PC-3 (cell line): ENCODE results near the gene STX8. TPM values are rescaled to one million over a fixed set of nuclear protein-coding genes. Genes with fewer than 3 reads are reported as not detected.

Source experiments
- ATAC-seq: fragments of 200-7000 bp; cut with Tn5 transposase; 2 replicates; pipeline ENCODE4 v1.9.1; 2020; ENCODE audit warnings: mild to moderate bottlenecking, moderate library complexity
- BruUV-seq: library from RNA; stranded (reverse); fragments of 400-500 nt; replicated peaks from 2 replicates; lab custom pipeline; 2021; lab: Mats Ljungman, UMichigan
- CTCF ChIA-PET: fragments of 300-600 bp; sonication (Branson Sonifier 250); formaldehyde crosslinking; loops from one replicate; lab custom pipeline; 2022; ENCODE audit warnings: antibody characterized with exemption; lab: Charles Lee
- POLR2A ChIA-PET: fragments of 300-600 bp; sonication (Branson Sonifier 250); formaldehyde crosslinking; loops from one replicate; lab custom pipeline; 2022; ENCODE audit warnings: antibody characterized with exemption; ENCODE audit not compliant: unreplicated experiment; lab: Charles Lee
- DNase-seq: peaks from one replicate; pipeline ENCODE4 v3.0.0-alpha.2; 2015
- H2AFZ ChIP-seq: fragments of 300-600 bp; sonication (generic); 2 replicates; pipeline ENCODE4 v1.6.0; 2016; ENCODE audit warnings: antibody characterized with exemption, low read length
- H3F3A ChIP-seq: fragments of 300-600 bp; sonication (generic); one replicate; pipeline ENCODE4 v1.6.0; 2017; ENCODE audit warnings: antibody characterized with exemption, low read length, control low read depth, mild to moderate bottlenecking; ENCODE audit not compliant: unreplicated experiment
- H3K27ac ChIP-seq: fragments of 300-600 bp; sonication (generic); 2 replicates; pipeline ENCODE4 v1.5.1; 2016; ENCODE audit warnings: mild to moderate bottlenecking, low read length
- H3K27me3 ChIP-seq: fragments of 300-600 bp; sonication (generic); 2 replicates; pipeline ENCODE4 v1.6.1; 2016; ENCODE audit warnings: low read length, mixed read lengths
- H3K36me3 ChIP-seq: fragments of 300-600 bp; sonication (generic); 2 replicates; pipeline ENCODE4 v1.6.1; 2016; ENCODE audit warnings: low read depth, mixed run types, low read length, mixed read lengths
- H3K4me1 ChIP-seq: fragments of 300-600 bp; sonication (generic); 2 replicates; pipeline ENCODE4 v1.5.1; 2016; ENCODE audit warnings: low read length; ENCODE audit not compliant: insufficient read depth
- H3K4me2 ChIP-seq: fragments of 300-600 bp; sonication (generic); 2 replicates; pipeline ENCODE4 v1.6.0; 2016; ENCODE audit warnings: low read length
- H3K4me3 ChIP-seq: fragments of 300-600 bp; sonication (generic); 2 replicates; pipeline ENCODE4 v1.5.1; 2016; ENCODE audit warnings: mild to moderate bottlenecking, low read length, mixed read lengths
- H3K79me2 ChIP-seq: fragments of 300-600 bp; sonication (generic); 2 replicates; pipeline ENCODE4 v1.6.1; 2017; ENCODE audit warnings: low read length, mixed read lengths
- H3K9ac ChIP-seq: fragments of 300-600 bp; sonication (generic); 2 replicates; pipeline ENCODE4 v1.6.0; 2016; ENCODE audit warnings: mild to moderate bottlenecking, low read length
- H3K9me2 ChIP-seq: fragments of 300-600 bp; sonication (generic); replicated peaks from 2 replicates; pipeline ENCODE4 v1.6.1; 2016; ENCODE audit warnings: mixed run types, low read length, mixed read lengths
- H3K9me3 ChIP-seq: fragments of 300-600 bp; sonication (generic); 2 replicates; pipeline ENCODE4 v1.6.1; 2016; ENCODE audit warnings: low read length, mixed read lengths
- H4K20me1 ChIP-seq: fragments of 300-600 bp; sonication (generic); 2 replicates; pipeline ENCODE4 v1.6.1; 2016; ENCODE audit warnings: low read length, mixed read lengths
- EZH2 ChIP-seq: fragments of 300-600 bp; sonication (generic); IDR thresholded peaks from one replicate; pipeline ENCODE4 v1.6.1; 2017; ENCODE audit warnings: antibody characterized with exemption, mild to moderate bottlenecking, low read length; ENCODE audit not compliant: unreplicated experiment
- EZH2phosphoT487 ChIP-seq: fragments of 300-600 bp; sonication (generic); IDR thresholded peaks from 2 replicates; pipeline ENCODE4 v1.6.1; 2018; ENCODE audit warnings: mild to moderate bottlenecking, antibody characterized with exemption, low read length, borderline replicate concordance
- intact Hi-C: fragments of 100-400 bp; cut with micrococcal nuclease; formaldehyde crosslinking; loops from 2 replicates; pipeline ENCODE4 v1.9.0; 2023
- total RNA-seq: library from RNA; depleted of rRNA; stranded (reverse); fragments of >200 nt; gene quantifications from 2 replicates; pipeline ENCODE4 v1.2.3, GENCODE V29; 2014
- TF ChIP-seq, protein P1 (sequence below): fragments of 300-600 bp; sonication (generic); conservative IDR thresholded peaks from 2 replicates; pipeline ENCODE4 v1.5.1; 2017; ENCODE audit warnings: antibody characterized with exemption, low read depth, mild to moderate bottlenecking, low read length

The STX8 gene
- total RNA-seq, 1 experiment from 2014 or later, result 57.4 TPM

DNA sequence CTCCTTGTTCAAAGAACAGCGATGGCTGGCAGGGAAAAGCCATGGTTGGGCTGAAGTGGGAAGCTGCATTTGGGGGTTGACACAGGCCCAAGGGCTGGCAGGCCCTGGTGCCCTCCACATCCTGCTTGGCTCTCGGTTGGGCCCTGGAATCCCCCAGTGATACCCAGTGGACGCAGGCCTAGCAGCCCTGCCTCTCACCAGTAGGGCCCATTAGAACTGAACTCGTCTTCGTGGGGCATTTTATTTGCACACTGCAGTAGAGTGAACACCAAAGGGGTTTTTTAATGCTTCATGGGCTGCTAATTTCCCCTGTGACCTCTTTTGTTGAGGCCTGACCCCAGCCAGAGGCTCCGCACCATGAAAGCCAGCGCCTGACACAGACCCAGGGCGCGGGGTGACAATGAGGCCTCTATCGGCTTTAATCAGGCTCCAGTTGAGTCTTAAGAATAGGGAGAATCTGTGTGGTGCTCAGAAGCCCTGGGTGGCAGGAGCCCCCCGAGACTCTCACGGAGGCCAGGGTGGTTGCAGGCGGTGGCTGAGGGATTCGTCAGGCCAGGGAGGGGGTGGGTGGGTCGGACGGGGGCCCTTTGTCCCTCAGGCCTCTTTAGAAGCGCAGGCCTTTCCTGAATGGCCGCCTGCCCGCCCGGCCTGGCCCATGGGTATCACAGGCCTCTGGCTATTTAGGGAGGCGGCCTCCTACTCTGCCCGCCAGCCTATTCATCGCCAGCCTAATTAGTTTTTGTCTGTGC lies 355.0 kb downstream of the STX8 start:
- Histone ChIP-seq H4K20me1 (no peaks in the 10 kb centered on the region), H3F3A (no peaks in the 10 kb centered on the region), H3K79me2 (no peaks in the 10 kb centered on the region), H3K4me2 (no peak overlapping the region), H3K36me3 (no peaks in the 10 kb centered on the region), H3K9ac (no peak overlapping the region), H3K4me1 (no peaks in the 10 kb centered on the region), H3K9me3 (no peaks in the 10 kb centered on the region), H2AFZ (no peak overlapping the region), H3K4me3 (no peak overlapping the region), H3K27ac (no peak overlapping the region), H3K27me3 (no peaks in the 10 kb centered on the region), H3K9me2 (no peaks in the 10 kb centered on the region)
- POLR2A ChIA-PET, result no interaction called here
- CTCF ChIA-PET, result no interaction called here
- intact Hi-C loops, result no loop called here
- DNase-seq (no peak), ATAC-seq (no peak)
- no TSS peak for BruUV-seq
- TF ChIP-seq, protein P1, sequence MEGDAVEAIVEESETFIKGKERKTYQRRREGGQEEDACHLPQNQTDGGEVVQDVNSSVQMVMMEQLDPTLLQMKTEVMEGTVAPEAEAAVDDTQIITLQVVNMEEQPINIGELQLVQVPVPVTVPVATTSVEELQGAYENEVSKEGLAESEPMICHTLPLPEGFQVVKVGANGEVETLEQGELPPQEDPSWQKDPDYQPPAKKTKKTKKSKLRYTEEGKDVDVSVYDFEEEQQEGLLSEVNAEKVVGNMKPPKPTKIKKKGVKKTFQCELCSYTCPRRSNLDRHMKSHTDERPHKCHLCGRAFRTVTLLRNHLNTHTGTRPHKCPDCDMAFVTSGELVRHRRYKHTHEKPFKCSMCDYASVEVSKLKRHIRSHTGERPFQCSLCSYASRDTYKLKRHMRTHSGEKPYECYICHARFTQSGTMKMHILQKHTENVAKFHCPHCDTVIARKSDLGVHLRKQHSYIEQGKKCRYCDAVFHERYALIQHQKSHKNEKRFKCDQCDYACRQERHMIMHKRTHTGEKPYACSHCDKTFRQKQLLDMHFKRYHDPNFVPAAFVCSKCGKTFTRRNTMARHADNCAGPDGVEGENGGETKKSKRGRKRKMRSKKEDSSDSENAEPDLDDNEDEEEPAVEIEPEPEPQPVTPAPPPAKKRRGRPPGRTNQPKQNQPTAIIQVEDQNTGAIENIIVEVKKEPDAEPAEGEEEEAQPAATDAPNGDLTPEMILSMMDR, result no peak
- TF ChIP-seq EZH2phosphoT487 (no peak), EZH2 (no peak)

DNA sequence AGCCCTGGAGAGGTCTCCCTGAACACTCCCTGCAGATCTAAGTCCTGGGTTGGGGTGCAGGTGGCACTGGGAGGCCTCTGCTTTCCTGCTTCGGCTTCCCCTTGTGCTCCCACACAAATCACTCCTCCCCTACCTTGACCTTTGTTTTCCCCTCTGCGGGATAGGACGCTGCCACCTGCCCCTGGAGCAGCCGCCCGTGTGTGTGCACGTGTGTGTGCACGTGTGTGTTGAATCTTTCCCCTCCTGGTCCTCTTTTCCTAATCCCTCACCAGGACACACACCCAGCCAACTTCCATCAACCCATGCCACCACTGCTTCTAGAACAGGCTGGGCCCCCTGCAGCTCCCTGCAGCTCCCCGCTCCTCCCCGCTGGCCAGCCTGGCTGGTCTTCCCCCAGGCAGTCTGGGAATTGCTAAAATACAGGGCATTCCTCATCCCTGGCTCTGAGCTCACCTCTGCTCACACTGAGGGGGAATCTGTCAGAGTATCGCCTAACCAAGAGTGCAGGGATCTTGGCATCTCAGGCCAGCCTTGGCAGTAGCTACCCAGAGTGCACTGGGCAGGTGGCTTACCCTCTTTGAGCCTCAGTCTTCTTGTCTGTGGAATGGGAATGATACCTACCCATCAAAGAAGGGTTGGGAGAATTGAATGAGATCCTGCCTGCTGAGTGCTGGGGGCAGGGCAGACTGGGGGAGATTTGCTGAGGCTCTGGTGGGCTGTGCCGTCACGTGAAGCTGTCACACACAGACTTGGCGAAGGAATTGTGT lies 355.8 kb downstream of the STX8 start:
- H3K9me3 ChIP-seq, result no peaks in the 10 kb centered on the region
- H3K4me1 ChIP-seq, result no peaks in the 10 kb centered on the region
- no peak overlapping the region for H3K4me3 ChIP-seq
- DNase-seq (no peak), ATAC-seq (no peak)
- no TSS peak for BruUV-seq
- no peak overlapping the region for H3K4me2 ChIP-seq
- no peaks in the 10 kb centered on the region for H3K36me3 ChIP-seq
- CTCF ChIA-PET, result no interaction called here
- no peak overlapping the region for H3K27ac ChIP-seq
- no peaks in the 10 kb centered on the region for H3K79me2 ChIP-seq
- H4K20me1 ChIP-seq, result no peaks in the 10 kb centered on the region
- no peak overlapping the region for H3K9ac ChIP-seq
- no peaks in the 10 kb centered on the region for H3K27me3 ChIP-seq
- no peaks in the 10 kb centered on the region for H3F3A ChIP-seq
- intact Hi-C loops, result no loop called here
- no peak for TF ChIP-seq EZH2phosphoT487
- TF ChIP-seq, protein P1, result no peak
- TF ChIP-seq EZH2, result no peak
- POLR2A ChIA-PET, result no interaction called here
- H3K9me2 ChIP-seq, result no peaks in the 10 kb centered on the region
- H2AFZ ChIP-seq, result no peak overlapping the region

DNA sequence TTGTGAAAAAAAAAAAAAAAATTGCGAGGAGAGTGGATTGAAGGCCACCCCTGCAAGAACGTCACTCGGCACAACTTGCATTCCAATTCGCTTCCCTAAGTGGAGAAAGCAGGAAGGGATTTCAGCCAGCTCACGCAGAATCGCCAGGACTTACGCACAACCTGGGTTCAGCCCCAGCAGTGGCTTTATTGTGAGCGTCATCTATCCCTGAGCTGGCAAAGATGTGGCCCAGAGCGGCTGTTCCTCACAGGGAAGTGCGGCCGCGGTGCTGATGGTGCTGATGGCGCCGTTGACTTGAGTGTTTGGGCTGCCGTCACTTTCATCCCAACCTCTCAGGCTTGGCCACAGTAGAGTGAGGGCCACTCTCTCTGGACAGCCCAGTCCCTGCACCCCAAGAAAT lies 356.7 kb downstream of the STX8 start:
- Histone ChIP-seq H2AFZ (no peak overlapping the region), H3K36me3 (no peaks in the 10 kb centered on the region), H3K9me3 (no peaks in the 10 kb centered on the region), H3K4me3 (no peak overlapping the region), H3K27me3 (no peaks in the 10 kb centered on the region), H3K9me2 (no peaks in the 10 kb centered on the region), H3K4me1 (no peaks in the 10 kb centered on the region), H3F3A (no peaks in the 10 kb centered on the region), H3K4me2 (no peak overlapping the region), H3K79me2 (no peaks in the 10 kb centered on the region), H4K20me1 (no peaks in the 10 kb centered on the region), H3K9ac (no peak overlapping the region), H3K27ac (no peak overlapping the region)
- TF ChIP-seq, protein P1, result no peak
- TF ChIP-seq EZH2phosphoT487 (no peak), EZH2 (no peak)
- POLR2A ChIA-PET, result no interaction called here
- DNase-seq (no peak), ATAC-seq (no peak)
- BruUV-seq, result no TSS peak
- intact Hi-C loops, result no loop called here
- CTCF ChIA-PET, result no interaction called here
